A549 (cell line): ENCODE data around the gene BAHD1. TPM values are rescaled to one million over a fixed set of nuclear protein-coding genes. Genes with fewer than 3 reads are reported as not detected.

Source experiments
- ATAC-seq, 2 experiments: fragments of 200-7000 bp in 1 of 2; fragments of >200 bp in 1 of 2; cut with Nextera tagmentation in 1 of 2; cut with Tn5 transposase in 1 of 2; 3 replicates each; pipeline versions ENCODE4 v1.8.0 to v1.9.1; 2018 to 2020; ENCODE audit warnings: mild to moderate bottlenecking in 1 of 2, moderate library complexity in 1 of 2
- CTCF ChIA-PET: fragments of 300-600 bp; sonication (Branson Sonifier 250); formaldehyde crosslinking; extraction: SDS; loops from one replicate; lab custom pipeline; 2021; ENCODE audit warnings: antibody characterized with exemption, inconsistent platforms; lab: Yijun Ruan, JAX
- POLR2A ChIA-PET: fragments of 350-600 bp; formaldehyde crosslinking; extraction: SDS; loops from one replicate; lab custom pipeline; 2021; ENCODE audit warnings: antibody characterized with exemption, inconsistent platforms; lab: Yijun Ruan, JAX
- DNase-seq, 2 experiments: peaks; one replicate each; pipeline versions ENCODE4 v3.0.0 to v3.0.0-alpha.2; 2011 to 2016; ENCODE audit warnings: low read depth in 1 of 2, low spot score in 1 of 2
- FAIRE-seq: peaks from 2 replicates; lab custom pipeline; 2011; peaks lifted over from hg19 to GRCh38; lab: Jason Lieb, UNC
- H3K27ac ChIP-seq, 2 experiments: fragments of >200 bp; sonication (Bioruptor Twin); formaldehyde crosslinking; 3 replicates each; pipeline ENCODE4 v1.5.1; 2016 to 2017
- H3K4me1 ChIP-seq: fragments of >200 bp; sonication (Bioruptor Twin); formaldehyde crosslinking; 3 replicates; pipeline ENCODE4 v1.6.1; 2016
- H3K4me2 ChIP-seq: fragments of >200 bp; sonication (Bioruptor Twin); formaldehyde crosslinking; 3 replicates; pipeline ENCODE4 v1.6.1; 2016
- H3K4me3 ChIP-seq: fragments of >200 bp; sonication (Bioruptor Twin); formaldehyde crosslinking; 3 replicates; pipeline ENCODE4 v1.5.1; 2016
- H3K9me3 ChIP-seq: fragments of >200 bp; sonication (Bioruptor Twin); formaldehyde crosslinking; 3 replicates; pipeline ENCODE4 v1.6.1; 2016
- CBX2 ChIP-seq: fragments of 200-600 bp; sonication (generic); IDR thresholded peaks from 2 replicates; pipeline ENCODE4 v1.6.1; 2016; ENCODE audit warnings: low read depth, mild to moderate bottlenecking, borderline replicate concordance
- E2F6 ChIP-seq: IDR thresholded peaks from 2 replicates; pipeline ENCODE4 v1.6.1; 2012; ENCODE audit warnings: low read depth, borderline replicate concordance
- EHMT2 ChIP-seq: fragments of 200-600 bp; sonication (generic); IDR thresholded peaks from 2 replicates; pipeline ENCODE4 v1.6.1; 2016; ENCODE audit warnings: antibody characterized with exemption, low read depth, mild to moderate bottlenecking, moderate library complexity
- ESRRA ChIP-seq: fragments of 150-350 bp; IDR thresholded peaks from 2 replicates; pipeline ENCODE4 v1.6.1; 2014; ENCODE audit warnings: mild to moderate bottlenecking, low read length, borderline replicate concordance
- FOSB ChIP-seq: fragments of 250-450 bp; sonication (Bioruptor Pico); IDR thresholded peaks from 2 replicates; pipeline ENCODE4 v1.5.0; 2020; ENCODE audit warnings: mild to moderate bottlenecking, moderate library complexity
- FOSL2 ChIP-seq, 2 experiments: fragments of 450-650 bp in 1 of 2; fragments of >200 bp in 1 of 2; sonication (Bioruptor Twin) in 1 of 2; formaldehyde crosslinking; IDR thresholded peaks; 2 replicates each; pipeline versions ENCODE4 v1.5.0 to v1.6.1; 2016 to 2020; ENCODE audit warnings: mild to moderate bottlenecking in 1 of 2, moderate library complexity in 1 of 2
- FOXS1 ChIP-seq: fragments of 250-450 bp; sonication (Bioruptor Pico); IDR thresholded peaks from 2 replicates; pipeline ENCODE4 v1.5.0; 2020; ENCODE audit warnings: mild to moderate bottlenecking, moderate library complexity
- HEYL ChIP-seq: fragments of 250-450 bp; sonication (Bioruptor Pico); IDR thresholded peaks from 2 replicates; pipeline ENCODE4 v1.8.0; 2021; ENCODE audit warnings: mild to moderate bottlenecking, moderate library complexity
- HOXA7 ChIP-seq: fragments of 250-450 bp; sonication (Bioruptor Pico); IDR thresholded peaks from 2 replicates; pipeline ENCODE4 v1.5.0; 2020; ENCODE audit warnings: mild to moderate bottlenecking, moderate library complexity
- JUN ChIP-seq, 2 experiments: fragments of >200 bp; sonication (Bioruptor Twin); formaldehyde crosslinking; IDR thresholded peaks; 2 replicates in 1 of 2; 3 replicates in 1 of 2; pipeline ENCODE4 v1.6.1; 2016 to 2017
- JUNB ChIP-seq: fragments of >200 bp; sonication (Bioruptor Twin); formaldehyde crosslinking; IDR thresholded peaks from 2 replicates; pipeline ENCODE4 v1.6.1; 2016
- MAZ ChIP-seq: fragments of 150-350 bp; IDR thresholded peaks from 2 replicates; pipeline ENCODE4 v1.6.1; 2014; ENCODE audit warnings: antibody characterized with exemption, low read depth, low read length, borderline replicate concordance
- MYC ChIP-seq: IDR thresholded peaks from 2 replicates; pipeline ENCODE4 v1.6.1; 2012; ENCODE audit warnings: mild to moderate bottlenecking, inconsistent platforms, low read length, improper control_type of control experiment, borderline replicate concordance
- NFE2L2 ChIP-seq: fragments of 150-350 bp; conservative IDR thresholded peaks from 2 replicates; pipeline ENCODE4 v1.6.1; 2014; ENCODE audit warnings: low read length
- POLR2AphosphoS2 ChIP-seq: conservative IDR thresholded peaks from 2 replicates; pipeline ENCODE4 v1.6.1; 2012; ENCODE audit warnings: low read length, improper control_type of control experiment, inconsistent platforms
- RAD21 ChIP-seq, 2 experiments: fragments of >200 bp in 1 of 2; sonication (Bioruptor Twin) in 1 of 2; formaldehyde crosslinking in 1 of 2; IDR thresholded peaks in 1 of 2; conservative IDR thresholded peaks in 1 of 2; 2 replicates in 1 of 2; 3 replicates in 1 of 2; pipeline ENCODE4 v1.6.1; 2012 to 2018; ENCODE audit warnings: inconsistent platforms in 1 of 2
- RCOR1 ChIP-seq: fragments of 150-350 bp; IDR thresholded peaks from 2 replicates; pipeline ENCODE4 v1.6.1; 2014; ENCODE audit warnings: antibody characterized with exemption, low read length, low read depth
- SMC3 ChIP-seq: fragments of >200 bp; sonication (Bioruptor Twin); formaldehyde crosslinking; IDR thresholded peaks from 3 replicates; pipeline ENCODE4 v1.6.1; 2018; ENCODE audit warnings: inconsistent platforms
- SREBF2 ChIP-seq: fragments of 450-650 bp; IDR thresholded peaks from 2 replicates; pipeline ENCODE4 v1.6.1; 2014; ENCODE audit warnings: mild to moderate bottlenecking, moderate library complexity
- USF2 ChIP-seq: fragments of 450-650 bp; IDR thresholded peaks from 2 replicates; pipeline ENCODE4 v1.6.1; 2014; ENCODE audit warnings: antibody characterized with exemption
- ZC3H11A ChIP-seq: fragments of 450-650 bp; IDR thresholded peaks from 2 replicates; pipeline ENCODE4 v1.6.1; 2014; ENCODE audit warnings: antibody characterized with exemption, mild to moderate bottlenecking
- WGBS: methylation state at CpG from one replicate; pipeline ENCODE4 v1.1.6; 2017; ENCODE audit errors: missing lambda C conversion rate; 5-methylcytosine and 5-hydroxymethylcytosine counted together
- polyA plus RNA-seq, 4 experiments: library from polyadenylated mRNA; depleted of rRNA in 3 of 4; stranded (reverse); fragments of >200 nt; fragmentation: RNase III in 1 of 4; extraction: RNeasy Plus Mini Kit Qiagen cat#74134 plus additional on column Dnase treatment in 1 of 4; gene quantifications; 2 replicates in 3 of 4; 3 replicates in 1 of 4; pipeline ENCODE4 v1.2.3, GENCODE V29; 2011 to 2017
- TF ChIP-seq, protein P1 (sequence below): fragments of 150-350 bp; IDR thresholded peaks from 2 replicates; pipeline ENCODE4 v1.6.1; 2014; ENCODE audit warnings: low read depth, mild to moderate bottlenecking, low read length

BAHD1 gene
- polyA plus RNA-seq, 2 of the 4 experiments (the other 2 are of a cell fraction), result 2.3 to 11.1 TPM

DNA sequence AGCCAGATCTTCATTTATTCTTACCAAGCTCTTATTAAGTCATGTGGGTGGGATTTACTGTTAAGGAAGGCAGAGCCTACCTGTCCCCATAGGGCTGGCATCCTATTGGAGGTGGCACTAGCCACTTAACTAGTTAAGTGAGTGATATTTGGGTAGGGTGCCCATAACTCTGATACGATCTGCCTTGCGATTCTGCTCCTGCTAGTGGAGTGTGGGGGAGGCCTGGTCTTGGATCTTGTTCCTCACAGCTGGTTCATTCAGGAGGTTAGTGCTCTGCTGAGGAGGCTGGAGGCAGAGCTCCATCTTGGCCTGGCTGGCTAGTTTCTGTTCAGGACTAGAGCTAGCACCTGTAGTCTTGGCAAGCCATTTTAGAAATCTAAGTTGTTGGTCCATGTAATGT, 9.3 kb downstream of the BAHD1 start:
- POLR2A ChIA-PET, result no interaction called here
- Histone ChIP-seq H3K4me2 (no peak overlapping the region), H3K27ac (no peak overlapping the region), H3K4me1 (peaks cover 27% of the 10 kb centered on the region), H3K9me3 (no peaks in the 10 kb centered on the region), H3K4me3 (no peak overlapping the region)
- DNase-seq (no peak), FAIRE-seq (no peak), ATAC-seq (no peak)
- CTCF ChIA-PET, result interaction anchor here (0.9 to 1.5 kb wide), 4 partner anchors 8 to 70 kb away, joined by 3 to 4 read pairs (median 3); no protein-coding TSS in a partner anchor
- no CpG with 5 or more reads among the region's 2 CpGs for WGBS
- TF ChIP-seq FOXS1, result no peak
- TF ChIP-seq RCOR1, result no peak
- no peak for TF ChIP-seq JUNB
- no peak for TF ChIP-seq ZC3H11A
- no peak for TF ChIP-seq FOSB (CRISPR knock-in tag)
- TF ChIP-seq JUN (IDR thresholded peaks at IDR 0.05), result no peak
- TF ChIP-seq RAD21 (conservative IDR thresholded peaks at IDR 0.05 in 1 of 2, IDR thresholded peaks at IDR 0.05 in 1 of 2), result no peak
- TF ChIP-seq EHMT2, result no peak
- TF ChIP-seq MAZ, result no peak
- TF ChIP-seq NFE2L2, result no peak
- TF ChIP-seq ESRRA, result no peak
- no peak for TF ChIP-seq POLR2AphosphoS2
- TF ChIP-seq FOSL2 (IDR thresholded peaks at IDR 0.05), result no peak
- TF ChIP-seq FOSL2 (CRISPR knock-in tag; IDR thresholded peaks at IDR 0.05), result no peak
- TF ChIP-seq E2F6, result no peak
- TF ChIP-seq, protein P1, sequence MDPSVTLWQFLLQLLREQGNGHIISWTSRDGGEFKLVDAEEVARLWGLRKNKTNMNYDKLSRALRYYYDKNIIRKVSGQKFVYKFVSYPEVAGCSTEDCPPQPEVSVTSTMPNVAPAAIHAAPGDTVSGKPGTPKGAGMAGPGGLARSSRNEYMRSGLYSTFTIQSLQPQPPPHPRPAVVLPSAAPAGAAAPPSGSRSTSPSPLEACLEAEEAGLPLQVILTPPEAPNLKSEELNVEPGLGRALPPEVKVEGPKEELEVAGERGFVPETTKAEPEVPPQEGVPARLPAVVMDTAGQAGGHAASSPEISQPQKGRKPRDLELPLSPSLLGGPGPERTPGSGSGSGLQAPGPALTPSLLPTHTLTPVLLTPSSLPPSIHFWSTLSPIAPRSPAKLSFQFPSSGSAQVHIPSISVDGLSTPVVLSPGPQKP, result no peak

DNA sequence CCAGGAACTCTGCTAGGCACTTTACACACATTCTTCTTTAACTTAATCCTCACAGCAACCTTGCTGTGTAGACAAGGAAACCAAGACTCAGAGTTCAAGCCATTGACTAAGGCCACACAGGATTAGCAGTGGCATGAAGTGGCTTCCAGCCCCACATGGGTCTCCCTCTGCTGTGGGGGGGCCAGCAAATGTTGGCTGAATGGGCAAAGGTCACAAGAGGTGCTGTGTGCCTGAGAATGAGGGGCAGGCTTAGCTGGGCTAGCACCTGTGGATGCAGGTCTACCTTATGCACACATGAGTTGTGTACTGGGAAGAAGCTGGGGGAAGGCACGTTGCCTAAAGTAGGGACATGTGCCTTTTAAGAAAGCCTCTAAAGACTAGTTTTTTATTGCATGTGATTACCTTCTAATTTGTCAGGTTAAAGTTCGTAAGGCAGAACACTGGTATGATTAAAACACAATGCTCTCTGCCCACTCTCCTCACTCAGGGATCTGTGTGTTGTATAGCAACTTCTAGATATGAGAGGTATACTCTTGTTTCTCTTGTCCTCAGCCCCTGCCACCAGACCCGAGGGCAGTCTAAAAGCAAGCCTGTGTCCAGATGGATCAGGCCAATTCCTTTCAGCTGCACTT, 10.9 kb downstream of the BAHD1 start:
- DNase-seq (no peak), ATAC-seq (no peak), FAIRE-seq (no peak)
- H3K27ac ChIP-seq, result no peak overlapping the region
- H3K4me2 ChIP-seq, result no peak overlapping the region
- TF ChIP-seq CBX2 (no peak), HEYL (CRISPR knock-in tag) (no peak), MYC (no peak), HOXA7 (CRISPR knock-in tag) (no peak), SMC3 (no peak), USF2 (no peak), JUN (IDR thresholded peaks at IDR 0.05) (no peak), SREBF2 (no peak)
- no peaks in the 10 kb centered on the region for H3K9me3 ChIP-seq
- H3K4me3 ChIP-seq, result no peak overlapping the region
- H3K4me1 ChIP-seq, result peaks cover 43% of the 10 kb centered on the region
- CTCF ChIA-PET, result interaction anchor here (1.2 to 2.4 kb wide), 6 partner anchors 9 to 107 kb away, joined by 3 to 11 read pairs (median 3); partner anchors contain the start of gene BAHD1
- WGBS, result 82% methylated on average over 3 of the region's 3 CpGs
- POLR2A ChIA-PET, result no interaction called here
